GM18867 (cell line): ENCODE measurements around the gene ABCG1.
A peak's percentile ranks its signal among the peaks of the same experiment; 100 is the strongest.

Experiments used
- ATAC-seq: cut with Tn5 transposase; IDR thresholded peaks from one replicate; pipeline ENCODE4 v1.9.1; 2021; ENCODE audit warnings: mild to moderate bottlenecking, moderate library complexity; ENCODE audit not compliant: unreplicated experiment

ABCG1 gene

GRCh38 chr21:42266971-42267556 is 48.1 kb downstream of the ABCG1 start:
- no peak for ATAC-seq

- ATAC-seq = no peak
Measured at GRCh38 chr21:42269386-42269785, 50.4 kb downstream of the ABCG1 start.

- no peak for ATAC-seq
Measured at GRCh38 chr21:42271065-42271464, 52.1 kb downstream of the ABCG1 start.

- ATAC-seq = no peak
Measured at GRCh38 chr21:42272109-42272962, 53.4 kb downstream of the ABCG1 start.

- no peak for ATAC-seq
Measured at GRCh38 chr21:42272984-42273600, 54.2 kb downstream of the ABCG1 start.

GRCh38 chr21:42276076-42276475 is 57.1 kb downstream of the ABCG1 start:
- no peak for ATAC-seq

- no peak for ATAC-seq
Measured at GRCh38 chr21:42276526-42277154, 57.7 kb downstream of the ABCG1 start.

GRCh38 chr21:42277593-42277992 is 58.7 kb downstream of the ABCG1 start:
- ATAC-seq = no peak

GRCh38 chr21:42278451-42279149 is 59.7 kb downstream of the ABCG1 start:
- no peak for ATAC-seq

- no peak for ATAC-seq
Measured at GRCh38 chr21:42279341-42279871, 60.5 kb downstream of the ABCG1 start.

- no peak for ATAC-seq
Measured at GRCh38 chr21:42279888-42280287, 60.9 kb downstream of the ABCG1 start.

- ATAC-seq = no peak
Measured at GRCh38 chr21:42280356-42281180, 61.6 kb downstream of the ABCG1 start.

- no peak for ATAC-seq
Measured at GRCh38 chr21:42281181-42281680, 62.3 kb downstream of the ABCG1 start.

- no peak for ATAC-seq
Measured at GRCh38 chr21:42282021-42282420, 63.1 kb downstream of the ABCG1 start.

GRCh38 chr21:42282715-42283114 is 63.8 kb downstream of the ABCG1 start:
- no peak for ATAC-seq

GRCh38 chr21:42285569-42286245 is 66.8 kb downstream of the ABCG1 start:
- no peak for ATAC-seq

- ATAC-seq = peak; percentile 49
Measured at GRCh38 chr21:42286416-42286815, 67.5 kb downstream of the ABCG1 start.

GRCh38 chr21:42287193-42288083 is 68.5 kb downstream of the ABCG1 start:
- no peak for ATAC-seq
